GM19193 (cell line): Measurements from ENCODE around the gene TGFBI.

Experiments used
- POLR2A ChIP-seq: IDR thresholded peaks from 4 replicates; pipeline ENCODE4 v1.6.1; 2011; ENCODE audit not compliant: insufficient read depth, insufficient read length; ENCODE audit errors: extremely low read depth

The TGFBI gene

GRCh38 chr5:136042665-136043121, 13.9 kb downstream of the TGFBI start:
- TF ChIP-seq POLR2A: no peak

- TF ChIP-seq POLR2A: no peak
Measured at GRCh38 chr5:136043551-136043950, 14.8 kb downstream of the TGFBI start.

- TF ChIP-seq POLR2A: no peak
Measured at GRCh38 chr5:136043968-136044610, 15.3 kb downstream of the TGFBI start.

GRCh38 chr5:136046246-136046645, 17.5 kb downstream of the TGFBI start:
- no peak for TF ChIP-seq POLR2A

GRCh38 chr5:136047858-136048257, 19.1 kb downstream of the TGFBI start:
- no peak for TF ChIP-seq POLR2A

GRCh38 chr5:136048966-136049365, 20.2 kb downstream of the TGFBI start:
- TF ChIP-seq POLR2A: no peak

- no peak for TF ChIP-seq POLR2A
Measured at GRCh38 chr5:136051486-136052220, 22.9 kb downstream of the TGFBI start.

- no peak for TF ChIP-seq POLR2A
Measured at GRCh38 chr5:136052692-136053335, 24.0 kb downstream of the TGFBI start.

GRCh38 chr5:136053336-136054141, 24.8 kb downstream of the TGFBI start:
- no peak for TF ChIP-seq POLR2A

- no peak for TF ChIP-seq POLR2A
Measured at GRCh38 chr5:136054142-136055019, 25.6 kb downstream of the TGFBI start.

- TF ChIP-seq POLR2A: no peak
Measured at GRCh38 chr5:136055612-136056309, 27.0 kb downstream of the TGFBI start.

- no peak for TF ChIP-seq POLR2A
Measured at GRCh38 chr5:136056336-136056735, 27.5 kb downstream of the TGFBI start.

- TF ChIP-seq POLR2A: no peak
Measured at GRCh38 chr5:136056771-136057335, 28.1 kb downstream of the TGFBI start.
